SK-N-SH (cell line): ENCODE measurements around the gene ODAD3.
"Not testable (repeated sequence)": the region's sequence is repeated elsewhere in the genome, so short reads cannot be mapped to it uniquely, and the experiment has no call there.

Experiments used
- EP300 ChIP-seq, 2 experiments: IDR thresholded peaks; 2 replicates each; pipeline versions ENCODE4 v1.4.0 to v1.6.1; 2012; ENCODE audit warnings: borderline replicate concordance in 1 of 2, low read depth in 1 of 2, low read length in 1 of 2
- EZH2phosphoT487 ChIP-seq: fragments of 200-600 bp; sonication (generic); IDR thresholded peaks from 2 replicates; pipeline ENCODE4 v1.6.1; 2017; ENCODE audit warnings: low read depth, mixed run types, mild to moderate bottlenecking, antibody characterized with exemption, moderate library complexity, borderline replicate concordance
- GABPA ChIP-seq: IDR thresholded peaks from 2 replicates; pipeline ENCODE4 v1.4.0; 2012; ENCODE audit warnings: low read depth, mild to moderate bottlenecking
- MAX ChIP-seq: IDR thresholded peaks from 2 replicates; pipeline ENCODE4 v1.4.0; 2012; ENCODE audit warnings: low read depth
- NRF1 ChIP-seq: IDR thresholded peaks from 2 replicates; pipeline ENCODE4 v1.6.1; 2012; ENCODE audit warnings: low read depth, mild to moderate bottlenecking, low read length
- REST ChIP-seq: IDR thresholded peaks from 2 replicates; pipeline ENCODE4 v1.6.1; 2012; ENCODE audit warnings: mild to moderate bottlenecking, low read depth, low read length, moderate library complexity
- RFX5 ChIP-seq: IDR thresholded peaks from 2 replicates; pipeline ENCODE4 v1.6.1; 2012; ENCODE audit warnings: mild to moderate bottlenecking, improper control_type of control experiment, low read length
- SIN3A ChIP-seq: IDR thresholded peaks from 2 replicates; pipeline ENCODE4 v1.6.1; 2012; ENCODE audit warnings: low read depth, mild to moderate bottlenecking, low read length, moderate library complexity, borderline replicate concordance
- SMC3 ChIP-seq: IDR thresholded peaks from 2 replicates; pipeline ENCODE4 v1.6.1; 2012; ENCODE audit warnings: low read depth, low read length, improper control_type of control experiment
- TEAD4 ChIP-seq: IDR thresholded peaks from 2 replicates; pipeline ENCODE4 v1.4.0; 2012; ENCODE audit warnings: mild to moderate bottlenecking, borderline replicate concordance; ENCODE audit not compliant: insufficient read depth
- USF2 ChIP-seq: fragments of 150-350 bp; IDR thresholded peaks from 2 replicates; pipeline ENCODE4 v1.6.1; 2017; ENCODE audit warnings: antibody characterized with exemption, low read length, low read depth, borderline replicate concordance
- YY1 ChIP-seq: IDR thresholded peaks from 2 replicates; pipeline ENCODE4 v1.4.0; 2012; ENCODE audit warnings: low read depth, mild to moderate bottlenecking
- ZBTB33 ChIP-seq: IDR thresholded peaks from 2 replicates; pipeline ENCODE4 v1.4.0; 2012; ENCODE audit warnings: low read depth, borderline replicate concordance
- TF ChIP-seq, protein P1 (sequence below): fragments of 200-600 bp; sonication (generic); IDR thresholded peaks from 2 replicates; pipeline ENCODE4 v1.6.1; 2017; ENCODE audit warnings: antibody characterized with exemption, mild to moderate bottlenecking, moderate library complexity

DNA sequence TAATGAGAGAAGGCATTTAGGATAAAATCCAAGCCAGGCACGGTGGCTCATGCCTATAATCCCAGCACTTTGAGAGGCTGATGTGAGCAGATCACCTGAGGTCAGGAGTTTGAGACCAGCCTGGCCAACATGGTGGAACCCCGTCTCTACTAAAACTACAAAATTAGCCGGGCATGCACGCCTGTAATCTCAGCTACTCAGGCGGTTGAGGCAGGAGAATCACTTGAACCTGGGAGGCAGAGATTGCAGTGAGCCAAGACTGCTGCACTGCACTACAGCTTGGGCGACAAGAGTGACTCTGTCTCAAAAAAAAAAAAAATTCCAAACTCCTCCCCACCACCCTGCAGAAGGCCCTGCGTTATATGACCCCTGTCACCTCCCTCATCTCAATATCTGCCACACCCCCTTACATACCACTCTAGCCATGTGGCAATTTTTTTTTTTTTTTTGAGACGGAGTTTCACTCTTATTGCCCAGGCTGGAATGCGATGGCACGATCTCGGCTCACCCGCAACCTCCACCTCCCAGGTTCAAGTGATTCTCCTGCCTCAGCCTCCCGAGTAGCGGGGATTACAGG is 55.6 kb downstream of the ODAD3 start:
- TF ChIP-seq, protein P1, sequence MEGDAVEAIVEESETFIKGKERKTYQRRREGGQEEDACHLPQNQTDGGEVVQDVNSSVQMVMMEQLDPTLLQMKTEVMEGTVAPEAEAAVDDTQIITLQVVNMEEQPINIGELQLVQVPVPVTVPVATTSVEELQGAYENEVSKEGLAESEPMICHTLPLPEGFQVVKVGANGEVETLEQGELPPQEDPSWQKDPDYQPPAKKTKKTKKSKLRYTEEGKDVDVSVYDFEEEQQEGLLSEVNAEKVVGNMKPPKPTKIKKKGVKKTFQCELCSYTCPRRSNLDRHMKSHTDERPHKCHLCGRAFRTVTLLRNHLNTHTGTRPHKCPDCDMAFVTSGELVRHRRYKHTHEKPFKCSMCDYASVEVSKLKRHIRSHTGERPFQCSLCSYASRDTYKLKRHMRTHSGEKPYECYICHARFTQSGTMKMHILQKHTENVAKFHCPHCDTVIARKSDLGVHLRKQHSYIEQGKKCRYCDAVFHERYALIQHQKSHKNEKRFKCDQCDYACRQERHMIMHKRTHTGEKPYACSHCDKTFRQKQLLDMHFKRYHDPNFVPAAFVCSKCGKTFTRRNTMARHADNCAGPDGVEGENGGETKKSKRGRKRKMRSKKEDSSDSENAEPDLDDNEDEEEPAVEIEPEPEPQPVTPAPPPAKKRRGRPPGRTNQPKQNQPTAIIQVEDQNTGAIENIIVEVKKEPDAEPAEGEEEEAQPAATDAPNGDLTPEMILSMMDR = not testable (repeated sequence)
- not testable (repeated sequence) for TF ChIP-seq TEAD4; GABPA; EP300 (IDR thresholded peaks at IDR 0.05; ENCODE audit: borderline replicate concordance in 1 of 2, low read depth in 1 of 2, low read length in 1 of 2); RFX5; NRF1; MAX; EZH2phosphoT487; REST; YY1; SIN3A; ZBTB33; USF2; SMC3
